SJSA1 (cell line): ENCODE measurements around the gene RPS17. TPM values are rescaled to one million over a fixed set of nuclear protein-coding genes. Genes with fewer than 3 reads are reported as not detected.

Experiments used
- DNase-seq, 2 experiments: peaks; one replicate each; pipeline ENCODE4 v3.0.0-alpha.2; 2015 to 2020; ENCODE audit warnings: low spot score in 2 of 2, low read depth in 1 of 2
- H3K27ac ChIP-seq: fragments of 250-450 bp; sonication (Bioruptor Pico); 2 replicates; pipeline ENCODE4 v1.5.1; 2020; ENCODE audit warnings: mild to moderate bottlenecking, moderate library complexity
- H3K27me3 ChIP-seq: fragments of 250-450 bp; sonication (Bioruptor Pico); replicated peaks from 2 replicates; pipeline ENCODE4 v1.5.1; 2020; ENCODE audit warnings: mild to moderate bottlenecking, moderate library complexity
- H3K36me3 ChIP-seq: fragments of 250-450 bp; sonication (Bioruptor Pico); 2 replicates; pipeline ENCODE4 v1.5.1; 2020; ENCODE audit warnings: mild to moderate bottlenecking
- H3K4me1 ChIP-seq: fragments of 250-450 bp; sonication (Bioruptor Pico); replicated peaks from 2 replicates; pipeline ENCODE4 v1.6.1; 2021; ENCODE audit warnings: mild to moderate bottlenecking
- H3K4me3 ChIP-seq: fragments of 250-450 bp; sonication (Bioruptor Pico); 2 replicates; pipeline ENCODE4 v1.5.1; 2020; ENCODE audit warnings: mild to moderate bottlenecking
- H3K9me3 ChIP-seq: fragments of 250-450 bp; sonication (Bioruptor Pico); replicated peaks from 2 replicates; pipeline ENCODE4 v1.5.1; 2020; ENCODE audit warnings: mild to moderate bottlenecking
- total RNA-seq: library from RNA; depleted of rRNA; stranded (reverse); fragments of >200 nt; shearing (Covaris generic); gene quantifications from 2 replicates; pipeline ENCODE4 v1.2.3, GENCODE V29; 2014

Gene RPS17
- total RNA-seq, 1 experiment from 2014 or later, result 2,652 TPM

GRCh38 chr15:82558502-82558901, 18.2 kb upstream of the RPS17 start:
- no peak overlapping the region for H3K4me3 ChIP-seq
- H3K4me1 ChIP-seq, result no peaks in the 10 kb centered on the region
- no peak overlapping the region for H3K27ac ChIP-seq
- DNase-seq, result no peak
- no peaks in the 10 kb centered on the region for H3K36me3 ChIP-seq
- 0 out of 2 replicates have a peak, but pooled peaks cover 3% of the 10 kb centered on the region for H3K27me3 ChIP-seq
- H3K9me3 ChIP-seq, result no peaks in the 10 kb centered on the region

GRCh38 chr15:82556315-82557035, 16.2 kb upstream of the RPS17 start:
- Histone ChIP-seq H3K27me3 (0 out of 2 replicates have a peak, but pooled peaks cover 5% of the 10 kb centered on the region), H3K4me3 (no peak overlapping the region), H3K4me1 (no peaks in the 10 kb centered on the region), H3K36me3 (no peaks in the 10 kb centered on the region), H3K27ac (no peak overlapping the region), H3K9me3 (no peaks in the 10 kb centered on the region)
- no peak for DNase-seq

DNA sequence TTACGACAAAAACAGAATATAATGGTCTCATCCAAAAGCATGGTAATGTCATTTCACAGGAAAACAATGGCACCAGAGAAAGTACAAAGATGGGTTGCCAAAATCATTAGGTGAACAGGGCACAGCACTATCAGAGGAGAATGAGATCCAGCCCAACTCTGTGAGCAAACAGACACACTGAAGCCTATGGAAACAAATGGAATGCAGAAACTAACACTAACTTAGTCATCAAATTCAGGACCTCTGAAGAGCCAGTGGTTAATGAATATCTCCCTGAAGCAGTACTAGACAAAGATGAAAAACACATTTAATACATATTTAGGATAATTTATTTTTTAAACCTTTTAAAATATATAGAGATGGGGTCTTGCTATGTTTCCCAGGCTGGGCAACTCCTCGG, 14.6 kb upstream of the RPS17 start:
- Histone ChIP-seq H3K27me3 (0 out of 2 replicates have a peak, but pooled peaks cover 5% of the 10 kb centered on the region), H3K4me1 (no peaks in the 10 kb centered on the region), H3K4me3 (no peak overlapping the region), H3K36me3 (no peaks in the 10 kb centered on the region), H3K9me3 (no peaks in the 10 kb centered on the region), H3K27ac (no peak overlapping the region)
- no peak for DNase-seq

GRCh38 chr15:82554351-82554750, 14.1 kb upstream of the RPS17 start:
- Histone ChIP-seq H3K9me3 (no peaks in the 10 kb centered on the region), H3K4me1 (no peaks in the 10 kb centered on the region), H3K27ac (no peak overlapping the region), H3K27me3 (0 out of 2 replicates have a peak, but pooled peaks cover 5% of the 10 kb centered on the region), H3K36me3 (no peaks in the 10 kb centered on the region), H3K4me3 (no peak overlapping the region)
- DNase-seq, result no peak

- Histone ChIP-seq H3K27me3 (0 out of 2 replicates have a peak, but pooled peaks cover 5% of the 10 kb centered on the region), H3K27ac (no peak overlapping the region), H3K4me1 (no peaks in the 10 kb centered on the region), H3K36me3 (no peaks in the 10 kb centered on the region), H3K4me3 (no peak overlapping the region), H3K9me3 (no peaks in the 10 kb centered on the region)
- DNase-seq, result no peak
Measured at GRCh38 chr15:82553846-82554245, 13.6 kb upstream of the RPS17 start.

DNA sequence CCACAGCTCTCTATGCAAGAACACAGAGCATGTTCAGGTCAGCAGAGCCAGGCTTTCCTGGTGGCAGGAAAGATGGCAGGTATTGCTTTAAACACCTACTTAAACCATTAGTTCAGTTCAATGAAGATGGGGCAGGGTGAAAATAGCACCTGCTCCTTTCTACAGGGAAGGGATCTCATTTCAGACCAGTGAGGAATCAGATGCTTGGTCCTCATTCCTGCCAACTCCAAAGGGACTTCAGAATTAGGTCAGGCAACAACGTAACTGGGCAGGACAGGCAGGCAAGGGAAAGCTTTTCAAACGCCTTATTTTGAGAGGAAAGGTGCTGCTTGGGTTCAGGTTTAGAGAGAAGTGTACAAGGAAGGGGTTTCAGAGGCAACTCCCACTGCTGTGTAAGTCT, 12.6 kb upstream of the RPS17 start:
- Histone ChIP-seq H3K27ac (no peak overlapping the region), H3K4me3 (no peak overlapping the region), H3K27me3 (0 out of 2 replicates have a peak, but pooled peaks cover 5% of the 10 kb centered on the region), H3K9me3 (no peaks in the 10 kb centered on the region), H3K36me3 (no peaks in the 10 kb centered on the region), H3K4me1 (no peaks in the 10 kb centered on the region)
- DNase-seq, result no peak

- DNase-seq, result no peak
- Histone ChIP-seq H3K27ac (no peak overlapping the region), H3K36me3 (no peaks in the 10 kb centered on the region), H3K27me3 (0 out of 2 replicates have a peak, but pooled peaks cover 3% of the 10 kb centered on the region), H3K4me1 (no peaks in the 10 kb centered on the region), H3K9me3 (no peaks in the 10 kb centered on the region), H3K4me3 (no peak overlapping the region)
Measured at GRCh38 chr15:82551646-82552247, 11.5 kb upstream of the RPS17 start.

- 0 out of 2 replicates have a peak, but pooled peaks cover 3% of the 10 kb centered on the region for H3K27me3 ChIP-seq
- no peak for DNase-seq
- H3K4me1 ChIP-seq, result no peaks in the 10 kb centered on the region
- no peak overlapping the region for H3K27ac ChIP-seq
- no peaks in the 10 kb centered on the region for H3K9me3 ChIP-seq
- no peak overlapping the region for H3K4me3 ChIP-seq
- no peaks in the 10 kb centered on the region for H3K36me3 ChIP-seq
Measured at GRCh38 chr15:82549199-82549665, 9.0 kb upstream of the RPS17 start.

DNA sequence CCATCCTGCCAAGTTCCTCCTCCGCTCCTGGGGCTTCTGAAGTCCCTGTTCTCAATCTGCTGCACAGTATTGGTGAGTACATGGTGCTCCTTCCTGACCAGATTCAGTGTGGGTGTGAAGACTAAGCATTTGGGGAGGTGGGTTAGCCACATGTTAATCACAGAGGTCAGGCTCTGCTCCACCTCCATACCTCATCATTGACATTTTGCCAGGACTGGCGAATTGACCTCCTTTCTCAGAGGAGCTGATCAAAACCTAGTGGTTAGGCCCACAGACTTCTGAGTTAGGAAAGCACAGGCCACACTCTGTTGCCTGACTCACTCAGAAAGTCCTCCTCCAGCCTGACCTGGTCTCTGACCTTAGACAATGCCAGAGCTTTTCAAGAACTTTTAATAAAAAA, 8.4 kb upstream of the RPS17 start:
- Histone ChIP-seq H3K4me3 (no peak overlapping the region), H3K36me3 (no peaks in the 10 kb centered on the region), H3K27me3 (0 out of 2 replicates have a peak, but pooled peaks cover 3% of the 10 kb centered on the region), H3K9me3 (no peaks in the 10 kb centered on the region), H3K27ac (no peak overlapping the region), H3K4me1 (no peaks in the 10 kb centered on the region)
- no peak for DNase-seq

GRCh38 chr15:82545478-82545877, 5.2 kb upstream of the RPS17 start:
- Histone ChIP-seq H3K27ac (no peak overlapping the region), H3K9me3 (no peaks in the 10 kb centered on the region), H3K4me3 (no peak overlapping the region), H3K27me3 (no peaks in the 10 kb centered on the region), H3K36me3 (no peaks in the 10 kb centered on the region), H3K4me1 (peaks cover 10% of the 10 kb centered on the region)
- no peak for DNase-seq

DNA sequence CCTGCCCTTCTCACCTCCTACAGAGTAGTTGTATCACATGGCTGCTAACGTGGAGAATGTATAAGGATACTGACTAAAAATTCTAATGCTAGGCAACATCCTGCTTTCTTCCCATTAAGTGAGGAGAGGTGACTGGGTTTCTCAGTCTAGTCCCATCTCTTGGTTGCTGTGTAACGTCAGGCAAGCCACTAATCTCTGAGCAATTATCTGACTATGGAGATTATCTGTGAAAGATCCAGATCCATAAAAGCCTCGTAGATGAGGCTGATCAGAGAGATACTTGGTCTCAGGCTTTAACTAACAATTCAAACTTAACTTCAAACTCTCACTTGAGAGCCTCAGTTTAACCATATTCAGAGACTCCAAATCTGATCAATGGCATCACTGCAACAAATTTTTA, 4.7 kb upstream of the RPS17 start:
- no peaks in the 10 kb centered on the region for H3K9me3 ChIP-seq
- peaks cover 10% of the 10 kb centered on the region for H3K4me1 ChIP-seq
- H3K27ac ChIP-seq, result no peak overlapping the region
- DNase-seq, result no peak
- H3K36me3 ChIP-seq, result peaks cover 2% of the 10 kb centered on the region
- no peak overlapping the region for H3K4me3 ChIP-seq
- H3K27me3 ChIP-seq, result no peaks in the 10 kb centered on the region

GRCh38 chr15:82544431-82544830, 4.2 kb upstream of the RPS17 start:
- H3K4me3 ChIP-seq, result no peak overlapping the region
- no peak for DNase-seq

DNA sequence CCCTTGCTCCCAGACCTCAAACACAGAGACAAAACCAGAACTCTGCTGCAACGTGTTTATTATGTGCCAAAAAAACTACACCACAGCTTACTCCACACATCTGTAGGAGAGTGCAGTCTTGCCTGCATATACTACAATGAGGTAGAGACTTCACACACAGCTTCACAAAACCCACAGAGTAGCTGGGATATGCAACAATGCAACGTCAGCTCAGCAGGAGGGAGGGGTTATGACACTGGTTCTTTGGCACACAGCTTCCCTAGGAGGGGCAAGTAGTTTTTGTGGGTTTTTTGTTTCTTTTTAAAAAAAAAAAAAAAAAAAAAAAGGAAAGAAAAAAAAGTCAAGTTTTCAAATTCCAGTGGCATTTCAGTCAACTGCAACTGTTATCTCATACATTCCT, 2.9 kb upstream of the RPS17 start:
- no peak overlapping the region for H3K27ac ChIP-seq
- H3K4me1 ChIP-seq, result peaks cover 16% of the 10 kb centered on the region
- no peaks in the 10 kb centered on the region for H3K27me3 ChIP-seq
- no peak overlapping the region for H3K4me3 ChIP-seq
- H3K36me3 ChIP-seq, result peaks cover 19% of the 10 kb centered on the region
- DNase-seq, result peak in 1 of 2 experiments; percentile 46
- no peaks in the 10 kb centered on the region for H3K9me3 ChIP-seq

More at GRCh38 chr15:82544431-82544830, 4.2 kb upstream of the RPS17 start:
- H3K27me3 ChIP-seq, result no peaks in the 10 kb centered on the region
- peaks cover 8% of the 10 kb centered on the region for H3K36me3 ChIP-seq
- no peaks in the 10 kb centered on the region for H3K9me3 ChIP-seq
- peaks cover 10% of the 10 kb centered on the region for H3K4me1 ChIP-seq
- H3K27ac ChIP-seq, result no peak overlapping the region

DNA sequence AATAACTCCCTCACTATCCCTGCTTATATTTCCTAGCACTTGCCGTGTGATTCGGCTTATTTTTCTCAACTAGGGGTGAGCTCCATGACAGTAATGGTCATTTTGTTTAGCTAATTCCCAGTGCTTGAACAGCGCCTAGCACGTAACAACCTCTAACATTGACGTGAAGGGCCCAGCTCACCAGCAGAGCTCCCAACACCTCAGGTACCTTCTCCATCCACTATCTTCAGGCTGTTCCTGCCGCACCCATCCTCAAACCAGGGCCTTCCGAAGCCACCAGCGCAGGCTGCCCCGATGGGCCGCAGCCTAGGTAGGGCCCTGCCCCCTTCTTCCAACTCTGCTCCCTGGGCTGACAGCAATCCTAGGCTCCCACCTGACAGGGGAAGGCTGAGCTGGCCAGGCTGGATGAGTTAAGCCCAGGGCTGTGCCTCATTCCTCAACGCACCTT, 751 bp upstream of the RPS17 start:
- no peak for DNase-seq
- H3K9me3 ChIP-seq, result no peaks in the 10 kb centered on the region

More for the DNA sequence above, 751 bp upstream of the RPS17 start:
- peak overlapping the region; percentile 86 for H3K4me3 ChIP-seq
- no peaks in the 10 kb centered on the region for H3K27me3 ChIP-seq
- peaks cover 18% of the 10 kb centered on the region for H3K4me1 ChIP-seq
- peak overlapping the region; percentile 35 for H3K27ac ChIP-seq
- peaks cover 41% of the 10 kb centered on the region for H3K36me3 ChIP-seq
